Measurements from ENCODE around the gene TBCD.

DNA sequence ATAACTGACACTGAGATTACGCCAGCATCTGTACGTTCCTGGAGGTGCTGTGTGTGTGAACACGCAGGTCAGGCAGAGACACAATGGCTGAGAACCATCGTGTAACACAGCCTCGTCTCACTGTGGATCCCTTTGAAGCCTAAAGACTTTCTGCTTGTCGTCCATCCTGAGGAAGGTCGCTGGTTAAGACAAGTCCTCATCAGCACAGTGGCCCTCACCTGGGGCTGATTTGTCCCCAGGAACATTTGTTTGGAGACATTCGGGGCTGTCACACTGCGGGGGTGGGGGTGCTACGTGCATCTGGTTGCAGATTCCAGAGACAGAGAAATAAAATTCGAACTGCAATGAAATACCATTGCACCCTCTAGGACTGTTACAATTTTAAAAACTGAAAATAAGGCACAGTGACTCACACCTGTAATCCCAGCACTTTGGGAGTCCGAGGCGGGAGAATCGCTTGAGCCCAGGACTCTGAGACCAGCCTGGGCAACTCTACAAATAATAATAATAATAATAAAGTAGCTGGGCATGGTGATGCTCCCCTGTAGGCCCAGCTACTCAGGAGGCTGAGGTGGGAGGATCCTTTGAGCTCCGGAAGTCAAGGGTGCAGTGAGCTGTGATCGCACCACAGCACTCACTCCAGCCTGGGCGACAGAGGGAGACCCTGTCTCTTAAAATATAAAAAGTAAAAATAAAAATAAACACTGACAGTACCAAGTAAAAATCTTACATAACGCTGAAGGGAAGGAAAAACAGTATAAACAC lies 215.6 kb downstream of the TBCD start:
- TF ChIP-seq CEBPB (tag; IDR thresholded peaks at IDR 0.05) (no peak), HIVEP1 (CRISPR knock-in tag; IDR thresholded peaks at IDR 0.05) (no peak)
